Prostate gland (tissue), 2 donors: ENCODE results near the gene CCNF.

Source experiments
- POLR2A ChIP-seq: fragments of 450-650 bp; IDR thresholded peaks from one replicate; pipeline ENCODE4 v1.6.1; 2016; ENCODE audit warnings: antibody characterized with exemption, mild to moderate bottlenecking
- POLR2AphosphoS5 ChIP-seq: sonication (generic); formaldehyde crosslinking; IDR thresholded peaks from one replicate; pipeline ENCODE4 v1.6.1; 2017; ENCODE audit warnings: antibody characterized with exemption
- TF ChIP-seq, protein P1 (sequence below), 4 experiments: fragments of 200-600 bp in 2 of 4; fragments of 450-650 bp in 2 of 4; sonication (generic) in 2 of 4; IDR thresholded peaks; 1 replicate in 3 of 4; 2 replicates in 1 of 4; pipeline ENCODE4 v1.5.1; 2016 to 2019; ENCODE audit warnings: antibody characterized with exemption in 4 of 4, mild to moderate bottlenecking in 2 of 4, moderate library complexity in 2 of 4

DNA sequence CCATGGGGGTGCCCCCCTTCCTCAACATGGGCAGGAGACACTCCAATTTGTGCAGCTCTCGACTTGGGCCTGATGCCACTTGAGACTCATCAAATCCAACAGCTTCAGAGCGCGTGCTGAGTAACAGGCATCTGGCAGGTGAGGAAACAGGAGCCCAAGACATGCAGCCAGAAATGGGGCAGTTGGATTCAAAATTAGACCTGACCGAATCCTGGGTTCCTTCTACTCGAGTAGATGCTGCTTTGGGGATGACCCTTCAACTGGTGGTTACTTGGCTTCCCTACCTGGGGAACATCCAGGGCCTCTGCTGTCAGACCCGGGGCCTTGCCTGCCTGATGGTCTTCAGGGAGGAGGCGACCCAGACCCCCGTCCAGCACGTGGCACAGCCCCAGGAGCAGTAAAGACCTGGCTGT lies 41.4 kb downstream of the CCNF start:
- TF ChIP-seq, protein P1, sequence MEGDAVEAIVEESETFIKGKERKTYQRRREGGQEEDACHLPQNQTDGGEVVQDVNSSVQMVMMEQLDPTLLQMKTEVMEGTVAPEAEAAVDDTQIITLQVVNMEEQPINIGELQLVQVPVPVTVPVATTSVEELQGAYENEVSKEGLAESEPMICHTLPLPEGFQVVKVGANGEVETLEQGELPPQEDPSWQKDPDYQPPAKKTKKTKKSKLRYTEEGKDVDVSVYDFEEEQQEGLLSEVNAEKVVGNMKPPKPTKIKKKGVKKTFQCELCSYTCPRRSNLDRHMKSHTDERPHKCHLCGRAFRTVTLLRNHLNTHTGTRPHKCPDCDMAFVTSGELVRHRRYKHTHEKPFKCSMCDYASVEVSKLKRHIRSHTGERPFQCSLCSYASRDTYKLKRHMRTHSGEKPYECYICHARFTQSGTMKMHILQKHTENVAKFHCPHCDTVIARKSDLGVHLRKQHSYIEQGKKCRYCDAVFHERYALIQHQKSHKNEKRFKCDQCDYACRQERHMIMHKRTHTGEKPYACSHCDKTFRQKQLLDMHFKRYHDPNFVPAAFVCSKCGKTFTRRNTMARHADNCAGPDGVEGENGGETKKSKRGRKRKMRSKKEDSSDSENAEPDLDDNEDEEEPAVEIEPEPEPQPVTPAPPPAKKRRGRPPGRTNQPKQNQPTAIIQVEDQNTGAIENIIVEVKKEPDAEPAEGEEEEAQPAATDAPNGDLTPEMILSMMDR (IDR thresholded peaks at IDR 0.05): no peak
- no peak for TF ChIP-seq POLR2AphosphoS5
- no peak for TF ChIP-seq POLR2A
